ENCODE measurements around the gene CACNA1H.

The CACNA1H gene

GRCh38 chr16:1155353-1156054 lies 2.6 kb downstream of the CACNA1H start:
- H3K27ac ChIP-seq, result peak overlapping the region; percentile 88
- TF ChIP-seq CTCF (conservative IDR thresholded peaks at IDR 0.05), result no peak

GRCh38 chr16:1156055-1156982 lies 3.4 kb downstream of the CACNA1H start:
- peak overlapping the region; percentile 88 for H3K27ac ChIP-seq
- no peak for TF ChIP-seq CTCF (conservative IDR thresholded peaks at IDR 0.05)

- no peak overlapping the region for H3K27ac ChIP-seq
- TF ChIP-seq CTCF (conservative IDR thresholded peaks at IDR 0.05), result no peak
Observed at GRCh38 chr16:1156983-1157638, 4.2 kb downstream of the CACNA1H start.

GRCh38 chr16:1157639-1158455 lies 4.9 kb downstream of the CACNA1H start:
- no peak for TF ChIP-seq CTCF (conservative IDR thresholded peaks at IDR 0.05)

GRCh38 chr16:1158456-1159324 lies 5.8 kb downstream of the CACNA1H start:
- H3K27ac ChIP-seq, result peak overlapping the region; percentile 68
- TF ChIP-seq CTCF (conservative IDR thresholded peaks at IDR 0.05), result no peak

More at GRCh38 chr16:1157639-1158455, 4.9 kb downstream of the CACNA1H start:
- no peak overlapping the region for H3K27ac ChIP-seq

GRCh38 chr16:1159325-1159972 lies 6.5 kb downstream of the CACNA1H start:
- no peak for TF ChIP-seq CTCF (conservative IDR thresholded peaks at IDR 0.05)
- peak overlapping the region; percentile 68 for H3K27ac ChIP-seq
